Naive thymus-derived CD8-positive, alpha-beta T cell (primary cell): ENCODE measurements around the gene ZDHHC13. TPM values are rescaled to one million over a fixed set of nuclear protein-coding genes. Genes with fewer than 3 reads are reported as not detected.

Source experiments
- ATAC-seq, 2 donors: fragments of 150-1000 bp; cut with Tn5 transposase in 1 of 2; sonication (Bioruptor Pico), chemical (Tn5 transposase) in 1 of 2; 1 replicate in 1 of 2; 2 replicates in 1 of 2; pipeline ENCODE4 v1.10.0; 2021; ENCODE audit warnings: mild to moderate bottlenecking in 2 of 2, moderate library complexity in 2 of 2
- POLR2A ChIA-PET: fragments of 350-600 bp; sonication (Branson Sonifier 250); formaldehyde crosslinking; loops from one replicate; lab custom pipeline; 2021; ENCODE audit warnings: antibody characterized with exemption; lab: Charles Lee
- DNase-seq, 10 donors: peaks; one replicate each; pipeline versions ENCODE4 v3.0.0 to v3.0.0-alpha.2; 2020 to 2022
- H3K27ac Mint-ChIP-seq, 10 donors: one replicate each; pipeline ENCODE4 v1.8.0; 2020 to 2022; ENCODE audit warnings: mild to moderate bottlenecking in 10 of 10, mixed read lengths in 10 of 10, moderate library complexity in 4 of 10, inconsistent platforms in 1 of 10
- H3K27me3 Mint-ChIP-seq, 5 donors: one replicate each; pipeline ENCODE4 v1.8.0; 2021 to 2022; ENCODE audit warnings: mixed read lengths in 5 of 5
- H3K36me3 Mint-ChIP-seq, 3 donors: one replicate each; pipeline ENCODE4 v1.8.0; 2020 to 2022; ENCODE audit warnings: mixed read lengths in 3 of 3, mild to moderate bottlenecking in 2 of 3, inconsistent platforms in 1 of 3
- H3K4me1 Mint-ChIP-seq, 4 donors: one replicate each; pipeline ENCODE4 v1.8.0; 2021 to 2022; ENCODE audit warnings: mixed read lengths in 4 of 4
- H3K4me3 Mint-ChIP-seq, 10 donors: one replicate each; pipeline ENCODE4 v1.8.0; 2020 to 2022; ENCODE audit warnings: mild to moderate bottlenecking in 10 of 10, mixed read lengths in 10 of 10, moderate library complexity in 6 of 10, inconsistent platforms in 1 of 10
- H3K9me3 Mint-ChIP-seq, 9 donors: one replicate each; pipeline ENCODE4 v1.8.0; 2020 to 2022; ENCODE audit warnings: mixed read lengths in 9 of 9, mild to moderate bottlenecking in 3 of 9, inconsistent platforms in 1 of 9, moderate library complexity in 1 of 9
- polyA plus RNA-seq, 3 donors: library from polyadenylated mRNA; unstranded; fragments of 300-500 nt; fragmentation: Illumina TruSeq; gene quantifications; one replicate each; pipeline ENCODE4 v1.2.3, GENCODE V29; 2021
- total RNA-seq, 8 experiments: library from RNA in 2 of 8; stranded (reverse) in 2 of 8; gene quantifications; one replicate each; pipeline ENCODE4 v1.2.3 and lab custom pipeline; 2021 to 2026

The ZDHHC13 gene
- total and polyA plus RNA-seq, 5 experiments from 2014 or later, result 6.1 to 21.4 (median 9.9) TPM

- H3K36me3 Mint-ChIP-seq, result peaks cover 0 to 3% (median 0%) of the 10 kb centered on the region in 3 donors
- POLR2A ChIA-PET, result no interaction called here
- H3K9me3 Mint-ChIP-seq, result peaks cover 0 to 2% (median 0%) of the 10 kb centered on the region in 9 donors
- ATAC-seq (no peak), DNase-seq (no peak)
- no peak overlapping the region for H3K4me3 Mint-ChIP-seq
- no peaks in the 10 kb centered on the region for H3K27me3 Mint-ChIP-seq
- peak overlapping the region in 1 of 10 donors; percentile 6 for H3K27ac Mint-ChIP-seq
- no peaks in the 10 kb centered on the region for H3K4me1 Mint-ChIP-seq
Observed at GRCh38 chr11:19183646-19184045, 66.7 kb downstream of the ZDHHC13 start.

GRCh38 chr11:19185036-19185435 is 68.1 kb downstream of the ZDHHC13 start:
- no peak overlapping the region for H3K27ac Mint-ChIP-seq
- H3K36me3 Mint-ChIP-seq, result peaks cover 0 to 3% (median 0%) of the 10 kb centered on the region in 3 donors
- H3K4me3 Mint-ChIP-seq, result no peak overlapping the region
- POLR2A ChIA-PET, result no interaction called here
- DNase-seq, result no peak
- H3K27me3 Mint-ChIP-seq, result no peaks in the 10 kb centered on the region
- peaks cover 0 to 2% (median 0%) of the 10 kb centered on the region in 9 donors for H3K9me3 Mint-ChIP-seq
- ATAC-seq, result no peak
- H3K4me1 Mint-ChIP-seq, result no peaks in the 10 kb centered on the region

GRCh38 chr11:19185516-19186052 is 68.6 kb downstream of the ZDHHC13 start:
- ATAC-seq (no peak), DNase-seq (no peak)
- POLR2A ChIA-PET, result no interaction called here
- Mint-ChIP-seq H3K27me3 (no peaks in the 10 kb centered on the region), H3K27ac (no peak overlapping the region), H3K4me1 (no peaks in the 10 kb centered on the region), H3K4me3 (no peak overlapping the region), H3K9me3 (peaks cover 0 to 2% (median 0%) of the 10 kb centered on the region in 9 donors), H3K36me3 (peaks cover 0 to 3% (median 0%) of the 10 kb centered on the region in 3 donors)

- Mint-ChIP-seq H3K27me3 (no peaks in the 10 kb centered on the region), H3K9me3 (peaks cover 0 to 2% (median 0%) of the 10 kb centered on the region in 9 donors), H3K36me3 (peaks cover 0 to 3% (median 0%) of the 10 kb centered on the region in 3 donors), H3K27ac (no peak overlapping the region), H3K4me1 (no peaks in the 10 kb centered on the region), H3K4me3 (no peak overlapping the region)
- POLR2A ChIA-PET, result no interaction called here
- no peak for DNase-seq
- ATAC-seq, result no peak
Observed at GRCh38 chr11:19187114-19187832, 70.3 kb downstream of the ZDHHC13 start.

GRCh38 chr11:19187833-19188258 is 70.9 kb downstream of the ZDHHC13 start:
- no peaks in the 10 kb centered on the region for H3K27me3 Mint-ChIP-seq
- H3K4me1 Mint-ChIP-seq, result no peaks in the 10 kb centered on the region
- no peak overlapping the region for H3K27ac Mint-ChIP-seq
- POLR2A ChIA-PET, result no interaction called here
- ATAC-seq (no peak), DNase-seq (no peak)
- H3K9me3 Mint-ChIP-seq, result peaks cover 0 to 2% (median 0%) of the 10 kb centered on the region in 9 donors
- peaks cover 0 to 3% (median 0%) of the 10 kb centered on the region in 3 donors for H3K36me3 Mint-ChIP-seq
- H3K4me3 Mint-ChIP-seq, result no peak overlapping the region

GRCh38 chr11:19191530-19192169 is 74.7 kb downstream of the ZDHHC13 start:
- H3K27me3 Mint-ChIP-seq, result no peaks in the 10 kb centered on the region
- DNase-seq, result no peak
- peaks cover 0 to 3% (median 0%) of the 10 kb centered on the region in 3 donors for H3K36me3 Mint-ChIP-seq
- H3K9me3 Mint-ChIP-seq, result peaks cover 0 to 2% (median 0%) of the 10 kb centered on the region in 9 donors
- no peak for ATAC-seq
- POLR2A ChIA-PET, result no interaction called here
- no peak overlapping the region for H3K4me3 Mint-ChIP-seq
- no peak overlapping the region for H3K27ac Mint-ChIP-seq
- H3K4me1 Mint-ChIP-seq, result no peaks in the 10 kb centered on the region

GRCh38 chr11:19193916-19194315 is 76.9 kb downstream of the ZDHHC13 start:
- DNase-seq (no peak), ATAC-seq (no peak)
- H3K27me3 Mint-ChIP-seq, result peaks cover 0 to 1% (median 0%) of the 10 kb centered on the region in 5 donors
- H3K4me3 Mint-ChIP-seq, result no peak overlapping the region
- no peaks in the 10 kb centered on the region for H3K4me1 Mint-ChIP-seq
- POLR2A ChIA-PET, result no interaction called here
- H3K27ac Mint-ChIP-seq, result no peak overlapping the region
- no peaks in the 10 kb centered on the region for H3K36me3 Mint-ChIP-seq
- no peaks in the 10 kb centered on the region for H3K9me3 Mint-ChIP-seq

- Mint-ChIP-seq H3K4me3 (no peak overlapping the region), H3K27ac (no peak overlapping the region), H3K9me3 (no peaks in the 10 kb centered on the region), H3K27me3 (peaks cover 0 to 7% (median 0%) of the 10 kb centered on the region in 5 donors), H3K36me3 (no peaks in the 10 kb centered on the region), H3K4me1 (no peaks in the 10 kb centered on the region)
- DNase-seq (no peak), ATAC-seq (no peak)
- POLR2A ChIA-PET, result no interaction called here
Observed at GRCh38 chr11:19194620-19195308, 77.8 kb downstream of the ZDHHC13 start.

- H3K27ac Mint-ChIP-seq, result no peak overlapping the region
- POLR2A ChIA-PET, result no interaction called here
Observed at GRCh38 chr11:19196432-19196831, 79.5 kb downstream of the ZDHHC13 start.

GRCh38 chr11:19199048-19199447 is 82.1 kb downstream of the ZDHHC13 start:
- H3K4me1 Mint-ChIP-seq, result peaks cover 0 to 2% (median 0%) of the 10 kb centered on the region in 4 donors
- no peak overlapping the region for H3K27ac Mint-ChIP-seq
- H3K4me3 Mint-ChIP-seq, result no peak overlapping the region
- no peak for ATAC-seq
- POLR2A ChIA-PET, result no interaction called here
- H3K27me3 Mint-ChIP-seq, result peaks cover 0 to 14% (median 3%) of the 10 kb centered on the region in 5 donors
- peaks cover 0 to 2% (median 0%) of the 10 kb centered on the region in 3 donors for H3K36me3 Mint-ChIP-seq
- no peaks in the 10 kb centered on the region for H3K9me3 Mint-ChIP-seq
- no peak for DNase-seq

More at GRCh38 chr11:19196432-19196831, 79.5 kb downstream of the ZDHHC13 start:
- Mint-ChIP-seq H3K9me3 (no peaks in the 10 kb centered on the region), H3K4me1 (peaks cover 0 to 2% (median 0%) of the 10 kb centered on the region in 4 donors), H3K36me3 (no peaks in the 10 kb centered on the region), H3K27me3 (peaks cover 0 to 13% (median 3%) of the 10 kb centered on the region in 5 donors), H3K4me3 (no peak overlapping the region)
- DNase-seq, result no peak
- no peak for ATAC-seq

GRCh38 chr11:19199771-19200170 is 82.8 kb downstream of the ZDHHC13 start:
- Mint-ChIP-seq H3K27me3 (peaks cover 0 to 14% (median 3%) of the 10 kb centered on the region in 5 donors), H3K4me3 (no peak overlapping the region), H3K9me3 (no peaks in the 10 kb centered on the region), H3K36me3 (peaks cover 0 to 2% (median 0%) of the 10 kb centered on the region in 3 donors), H3K4me1 (peaks cover 0 to 2% (median 0%) of the 10 kb centered on the region in 4 donors), H3K27ac (no peak overlapping the region)
- no peak for ATAC-seq
- no peak for DNase-seq
- POLR2A ChIA-PET, result no interaction called here

- POLR2A ChIA-PET, result no interaction called here
- ATAC-seq (no peak), DNase-seq (no peak)
- Mint-ChIP-seq H3K4me1 (peaks cover 0 to 2% (median 0%) of the 10 kb centered on the region in 4 donors), H3K27me3 (peaks cover 0 to 14% (median 3%) of the 10 kb centered on the region in 5 donors), H3K4me3 (no peak overlapping the region), H3K27ac (no peak overlapping the region), H3K36me3 (peaks cover 0 to 2% (median 0%) of the 10 kb centered on the region in 3 donors), H3K9me3 (no peaks in the 10 kb centered on the region)
Observed at GRCh38 chr11:19200410-19201201, 83.6 kb downstream of the ZDHHC13 start.
